Activated T-cell treated with anti-CD3 and anti-CD28 coated beads for 48 hours (primary cell): ENCODE data around the gene INTS6L.
"Not testable (repeated sequence)": the region's sequence is repeated elsewhere in the genome, so short reads cannot be mapped to it uniquely, and the experiment has no call there.

Source experiments
- DNase-seq: peaks from one replicate; pipeline ENCODE4 v3.0.0-alpha.2; 2020; ENCODE audit warnings: low read depth

INTS6L gene

DNA sequence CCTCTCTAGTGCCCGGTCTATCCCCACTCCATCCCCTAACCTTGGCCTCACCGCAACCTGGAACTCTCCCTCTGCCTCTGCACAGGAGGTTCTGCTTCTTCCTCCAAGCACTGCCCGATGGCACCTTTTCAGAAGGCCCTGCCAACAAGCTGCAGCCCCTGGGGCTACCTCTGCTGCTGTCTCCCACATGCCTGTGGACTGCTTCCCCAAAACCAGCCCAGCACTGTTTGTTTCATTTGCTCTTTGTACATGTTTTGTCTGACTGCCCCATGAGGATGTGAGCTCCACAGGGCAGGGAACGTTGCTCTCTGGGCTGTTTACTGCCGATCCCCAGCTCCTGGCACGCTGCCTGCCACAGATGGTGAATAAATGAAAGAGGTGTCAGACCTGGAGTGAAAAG lies 85.4 kb downstream of the INTS6L start:
- no peak for DNase-seq

DNA sequence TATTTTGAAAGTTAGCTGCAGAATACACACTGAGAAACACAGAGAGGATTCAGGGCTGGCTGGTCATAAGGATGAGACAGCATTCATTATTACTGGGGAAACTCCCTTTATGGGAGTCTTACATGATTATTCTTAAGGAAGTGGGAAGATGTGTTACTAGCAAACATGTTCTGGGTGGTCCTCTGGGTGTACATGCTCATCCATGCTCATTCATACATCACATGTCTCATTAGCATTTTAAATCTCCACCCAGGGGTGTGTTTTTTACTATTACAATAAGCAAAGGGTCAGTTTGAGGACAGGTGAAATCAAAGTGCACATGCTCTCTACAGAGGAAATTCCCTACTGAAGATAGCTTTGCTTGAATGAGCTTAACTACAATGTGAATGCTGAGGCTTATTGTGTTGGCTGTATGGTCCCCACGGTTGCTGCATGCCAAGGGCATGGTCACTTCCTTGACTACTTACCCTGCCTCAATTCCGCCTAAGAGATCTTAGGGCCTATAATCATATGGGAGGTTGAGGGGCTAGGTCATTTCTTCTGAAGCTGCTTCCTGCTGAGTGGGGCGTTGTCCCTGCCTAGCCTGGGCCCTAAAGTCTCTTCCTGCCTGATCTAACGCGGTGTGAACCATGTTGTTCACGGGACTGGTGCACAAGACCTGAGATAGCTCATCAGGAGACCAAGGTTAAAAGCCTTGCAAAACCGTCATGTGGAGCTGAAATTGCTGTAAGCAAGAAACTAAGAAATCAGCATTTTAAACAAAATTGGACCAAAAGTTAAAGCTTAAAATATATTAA lies 104.1 kb downstream of the INTS6L start:
- not testable (repeated sequence) for DNase-seq

DNA sequence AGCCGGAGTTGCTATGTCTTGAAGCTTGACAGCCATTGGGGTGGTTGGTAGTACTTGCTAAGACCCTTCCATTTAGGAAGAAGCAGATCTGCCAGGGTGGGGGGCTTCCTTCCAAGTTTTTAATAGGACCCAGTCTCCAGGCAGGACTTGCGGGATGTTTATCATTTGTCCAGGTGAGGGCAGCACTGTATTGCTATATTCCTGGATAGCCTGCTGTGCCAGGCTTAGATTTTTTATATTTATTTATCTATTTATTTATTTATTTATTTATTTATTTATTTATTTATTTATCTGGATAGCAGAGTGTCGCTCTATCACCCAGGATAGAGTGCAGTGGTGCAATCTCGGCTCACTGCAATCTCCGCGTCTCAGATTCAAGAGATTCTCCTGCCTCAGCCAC lies 105.5 kb downstream of the INTS6L start:
- DNase-seq = no peak

DNA sequence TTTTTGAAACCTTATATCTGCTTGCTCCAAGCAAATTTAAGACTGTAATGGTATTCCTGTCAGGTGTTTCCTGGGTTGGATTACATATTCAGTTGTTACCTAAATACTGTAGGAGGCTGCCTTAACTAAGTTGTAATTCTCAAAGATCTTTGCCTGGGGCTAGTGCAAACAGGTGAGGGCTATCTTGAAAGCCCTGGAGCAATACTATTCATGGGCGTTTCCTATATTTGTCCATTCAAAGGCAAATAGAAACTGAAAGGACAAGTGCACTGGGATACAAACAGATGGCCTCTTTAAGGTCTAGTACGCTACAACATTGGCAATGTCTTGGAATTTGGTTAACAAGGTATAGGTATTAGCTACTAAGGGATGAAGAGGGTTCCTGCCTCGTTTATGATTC lies 108.9 kb downstream of the INTS6L start:
- no peak for DNase-seq
